ENCODE results near the gene CFAP45.

Gene CFAP45

GRCh38 chr1:159924025-159924790 lies 24.2 kb upstream of the CFAP45 start:
- in situ Hi-C loops (cut with HindIII; ENCODE audit: low sequenced_read_pairs), result loop anchor here (5.0 to 10.0 kb wide), 2 partner anchors 47 to 431 kb away; no protein-coding TSS in a partner anchor

GRCh38 chr1:159923203-159924024 lies 23.4 kb upstream of the CFAP45 start:
- in situ Hi-C loops (cut with HindIII; ENCODE audit: low sequenced_read_pairs), result loop anchor here (5.0 to 10.0 kb wide), 2 partner anchors 46 to 431 kb away; no protein-coding TSS in a partner anchor

GRCh38 chr1:159922511-159923202 lies 22.7 kb upstream of the CFAP45 start:
- in situ Hi-C loops (cut with HindIII; ENCODE audit: low sequenced_read_pairs), result loop anchor here (5.0 to 10.0 kb wide), 2 partner anchors 45 to 432 kb away; no protein-coding TSS in a partner anchor

DNA sequence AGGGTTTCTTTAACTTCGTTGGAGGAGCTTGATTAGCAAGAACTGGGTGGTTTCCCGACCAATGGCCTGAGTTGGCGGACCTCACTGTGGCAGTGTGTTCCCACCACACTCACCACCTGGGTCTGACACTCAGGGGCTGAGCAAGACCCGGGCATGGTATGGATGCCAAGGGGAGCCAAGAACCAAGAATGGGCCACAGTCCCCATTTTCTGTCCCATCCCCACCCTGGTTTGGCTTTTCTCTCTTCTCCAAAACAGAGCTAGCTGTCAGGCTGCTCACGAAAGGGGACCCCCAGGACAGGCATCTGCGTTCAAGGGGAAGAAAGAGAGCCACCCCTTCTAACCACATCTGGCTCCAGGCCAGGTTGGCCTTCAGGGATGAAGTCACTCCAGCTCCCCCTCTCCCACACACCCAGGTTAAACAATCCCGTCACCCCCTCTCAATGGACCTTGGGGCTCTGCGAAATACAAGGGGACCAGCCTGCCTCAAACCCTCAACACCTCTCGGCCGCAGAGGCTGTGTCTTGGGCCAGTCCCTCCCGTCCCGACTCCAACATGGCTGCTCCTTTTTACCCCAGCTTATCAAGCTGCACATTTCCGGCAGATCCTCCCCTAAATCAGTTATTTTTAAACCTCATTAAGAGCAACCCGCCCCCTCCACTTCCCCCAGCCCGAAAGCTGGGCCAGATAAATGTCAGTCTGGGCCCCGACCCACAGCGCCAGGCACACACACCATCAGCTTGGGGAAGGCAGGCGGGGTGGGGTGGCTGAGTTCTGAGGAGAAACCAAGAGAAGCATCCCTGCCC lies 21.9 kb upstream of the CFAP45 start:
- in situ Hi-C loops (cut with HindIII; ENCODE audit: low sequenced_read_pairs), result loop anchor here (5.0 to 10.0 kb wide), 2 partner anchors 45 to 433 kb away; no protein-coding TSS in a partner anchor

DNA sequence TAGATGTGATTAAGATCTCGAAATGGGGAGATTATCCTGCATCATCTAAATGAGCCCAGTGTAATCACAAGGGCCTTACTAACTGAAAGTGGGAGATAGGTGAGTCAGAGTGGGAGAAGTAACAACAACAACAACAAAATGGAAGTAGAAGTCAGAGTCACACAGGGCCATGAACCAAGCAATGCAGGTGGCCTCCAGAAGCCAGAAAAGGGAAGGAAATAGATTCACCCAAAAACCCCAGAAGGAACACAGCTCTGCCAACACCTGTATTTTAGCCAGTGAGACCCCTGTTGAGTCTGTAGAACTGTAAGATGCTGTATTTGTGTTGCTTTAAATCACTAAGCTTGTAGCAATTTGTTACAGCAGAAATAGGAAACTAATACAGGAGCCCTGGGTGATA lies 21.3 kb upstream of the CFAP45 start:
- in situ Hi-C loops (cut with HindIII; ENCODE audit: low sequenced_read_pairs), result loop anchor here (5.0 to 10.0 kb wide), 2 partner anchors 44 to 434 kb away; no protein-coding TSS in a partner anchor

DNA sequence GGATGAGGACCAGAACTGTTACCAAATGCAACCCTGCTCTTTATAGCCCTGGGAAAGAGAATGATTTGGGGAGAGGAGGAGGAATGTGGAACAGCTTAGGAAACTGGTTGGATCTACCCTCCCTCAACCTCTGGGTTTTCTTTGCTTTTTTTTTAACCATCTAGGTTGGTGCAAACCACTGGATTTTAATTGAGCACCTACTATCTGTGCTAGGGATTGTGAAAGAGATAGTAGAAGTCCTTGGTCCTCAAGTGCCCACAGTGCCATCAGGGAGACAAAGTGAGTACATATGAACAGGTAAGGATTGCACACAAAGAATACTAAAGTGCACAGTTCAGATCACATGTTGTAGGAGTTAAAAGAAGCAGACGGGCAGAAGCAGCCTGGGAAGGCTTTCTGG lies 20.7 kb upstream of the CFAP45 start:
- in situ Hi-C loops (cut with HindIII; ENCODE audit: low sequenced_read_pairs), result loop anchor here (5.0 to 10.0 kb wide), 2 partner anchors 43 to 434 kb away; no protein-coding TSS in a partner anchor

- in situ Hi-C loops (cut with HindIII; ENCODE audit: low sequenced_read_pairs), result loop anchor here (5.0 to 10.0 kb wide), 2 partner anchors 43 to 435 kb away; no protein-coding TSS in a partner anchor
These were observed 20.2 kb upstream of the CFAP45 start for GRCh38 chr1:159920202-159920601.

GRCh38 chr1:159919236-159919865 lies 19.4 kb upstream of the CFAP45 start:
- in situ Hi-C loops (cut with HindIII; ENCODE audit: low sequenced_read_pairs), result no loop called here

GRCh38 chr1:159918352-159919200 lies 18.6 kb upstream of the CFAP45 start:
- in situ Hi-C loops (cut with HindIII; ENCODE audit: low sequenced_read_pairs), result no loop called here

GRCh38 chr1:159917533-159918351 lies 17.8 kb upstream of the CFAP45 start:
- in situ Hi-C loops (cut with HindIII; ENCODE audit: low sequenced_read_pairs), result no loop called here

GRCh38 chr1:159916242-159917051 lies 16.5 kb upstream of the CFAP45 start:
- in situ Hi-C loops (cut with HindIII; ENCODE audit: low sequenced_read_pairs), result no loop called here

DNA sequence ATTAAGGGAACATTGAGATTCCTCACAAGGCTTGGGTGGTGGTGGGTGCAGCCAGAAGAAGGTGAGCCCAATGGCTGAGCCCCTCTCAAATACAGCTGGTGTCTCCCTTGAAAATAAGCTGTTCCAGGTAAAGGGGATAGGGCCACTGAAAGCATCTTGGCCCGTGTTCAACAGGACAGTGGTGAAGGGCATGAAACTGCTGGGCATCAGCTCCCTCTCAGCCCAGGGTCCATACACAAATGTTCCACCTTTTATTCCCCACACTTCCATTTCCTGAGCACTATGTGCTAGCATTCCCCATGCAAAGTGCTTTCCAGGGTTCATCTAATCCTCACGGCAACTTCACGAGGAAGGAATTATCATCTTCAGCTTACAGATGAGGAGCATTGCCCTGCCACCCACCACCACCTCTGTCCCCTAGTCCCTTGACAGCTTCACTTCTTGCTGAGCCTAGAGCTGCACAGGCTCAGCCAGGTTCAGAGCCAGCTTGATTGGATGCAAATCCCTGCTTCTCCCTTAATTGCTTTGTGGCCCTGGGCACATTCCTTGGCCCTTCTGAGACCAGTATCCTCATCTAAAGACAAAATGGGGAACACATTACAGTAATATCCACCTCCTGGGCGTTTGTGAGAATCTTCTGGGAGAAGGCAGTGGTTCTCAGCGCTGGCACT lies 15.7 kb upstream of the CFAP45 start:
- in situ Hi-C loops (cut with HindIII; ENCODE audit: low sequenced_read_pairs), result no loop called here

DNA sequence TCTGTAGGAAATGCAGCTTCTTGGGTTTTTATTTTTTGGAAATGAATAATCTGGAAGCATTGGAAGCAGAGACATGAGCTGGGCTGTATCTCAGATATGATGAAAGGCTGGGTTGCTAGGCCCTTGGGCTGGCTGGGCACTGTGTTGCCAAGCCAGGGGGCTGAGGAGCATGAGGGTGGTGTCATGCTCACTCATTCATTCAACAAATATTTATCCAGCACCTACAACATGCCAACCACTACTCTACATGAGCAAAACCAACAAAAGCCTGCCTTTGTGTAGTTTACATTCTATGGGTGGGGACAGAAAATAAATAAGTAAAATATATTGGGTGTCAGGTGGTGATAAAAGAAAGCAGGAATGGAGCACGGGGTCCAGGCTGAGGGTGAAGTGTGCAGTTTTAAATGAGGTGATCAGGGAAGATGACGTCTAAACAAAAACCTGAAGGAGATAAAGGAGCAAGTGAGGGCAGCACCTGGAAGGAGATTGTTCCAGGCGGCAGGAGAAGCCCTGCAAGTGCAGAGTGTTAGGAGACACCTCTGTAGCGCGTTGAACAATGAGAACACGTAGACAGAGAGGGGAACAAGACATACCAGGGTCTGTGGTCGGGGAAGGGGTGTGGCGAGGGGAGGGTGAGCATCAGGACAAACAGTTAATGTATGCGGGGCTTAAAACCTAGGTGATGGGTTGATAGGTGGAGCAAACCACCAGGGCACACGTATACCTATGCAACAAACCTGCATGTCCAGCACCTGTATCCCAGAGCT lies 14.5 kb upstream of the CFAP45 start:
- in situ Hi-C loops (cut with HindIII; ENCODE audit: low sequenced_read_pairs), result no loop called here

DNA sequence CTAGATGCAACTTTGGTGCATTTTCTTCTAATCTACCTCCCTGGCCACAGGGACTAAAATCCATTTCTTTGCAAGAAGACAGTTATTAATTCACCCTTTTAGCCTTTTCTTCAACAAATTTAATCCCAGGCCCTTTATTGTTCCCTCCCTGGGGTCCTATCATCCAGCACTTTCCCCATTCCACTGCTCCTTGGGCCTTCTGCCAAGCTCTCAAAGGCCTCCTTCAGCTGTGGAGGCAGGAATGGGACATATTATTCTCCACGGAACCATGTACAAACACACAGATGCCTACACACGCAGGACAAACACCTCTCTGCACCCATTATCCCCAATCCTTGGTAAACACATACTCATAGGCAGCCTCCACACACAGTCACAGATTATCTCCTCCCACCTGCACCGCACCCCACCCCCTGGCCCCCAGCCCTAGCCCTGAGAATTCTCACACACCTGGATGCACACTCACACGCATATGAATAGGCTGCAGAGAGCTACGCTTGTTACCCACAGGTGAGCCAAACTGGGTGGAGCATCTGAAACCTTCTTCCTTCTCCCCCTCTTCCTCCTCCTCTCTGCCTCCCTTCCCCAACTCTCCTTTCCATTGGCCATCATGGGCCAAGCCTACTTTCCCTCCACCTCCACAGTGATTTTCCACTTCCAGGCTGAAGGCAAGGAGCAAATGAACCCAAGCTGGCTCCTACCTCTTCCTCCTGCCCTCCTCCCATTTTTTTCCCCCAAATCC lies 13.7 kb upstream of the CFAP45 start:
- in situ Hi-C loops (cut with HindIII; ENCODE audit: low sequenced_read_pairs), result no loop called here
